ENCODE results near the gene CEACAM7.

DNA sequence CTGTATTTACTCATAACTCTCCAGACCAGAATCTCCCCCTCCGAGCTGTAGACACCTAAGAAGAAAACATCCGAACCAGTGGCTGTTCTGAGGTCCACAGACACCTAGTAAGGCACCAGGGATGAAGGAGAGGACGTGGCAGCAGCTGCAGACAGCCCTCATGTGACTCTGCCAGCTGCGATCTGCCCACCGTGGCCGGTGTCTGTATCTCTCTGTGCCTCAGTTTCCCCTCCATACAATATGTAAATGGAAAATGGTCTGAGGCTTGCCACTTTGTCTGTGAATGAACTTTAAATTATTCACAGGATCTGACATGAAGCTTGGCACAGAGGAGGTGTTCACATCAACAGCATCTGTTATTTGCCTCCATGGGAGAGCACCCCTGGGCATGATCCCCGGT lies 63.6 kb downstream of the CEACAM7 start:
- no peak for TF ChIP-seq ZNF423 (CRISPR knock-in tag; IDR thresholded peaks at IDR 0.05)
- TF ChIP-seq, protein P1, sequence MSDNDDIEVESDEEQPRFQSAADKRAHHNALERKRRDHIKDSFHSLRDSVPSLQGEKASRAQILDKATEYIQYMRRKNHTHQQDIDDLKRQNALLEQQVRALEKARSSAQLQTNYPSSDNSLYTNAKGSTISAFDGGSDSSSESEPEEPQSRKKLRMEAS (CRISPR knock-in tag; IDR thresholded peaks at IDR 0.05) = no peak
- TF ChIP-seq, protein P2, sequence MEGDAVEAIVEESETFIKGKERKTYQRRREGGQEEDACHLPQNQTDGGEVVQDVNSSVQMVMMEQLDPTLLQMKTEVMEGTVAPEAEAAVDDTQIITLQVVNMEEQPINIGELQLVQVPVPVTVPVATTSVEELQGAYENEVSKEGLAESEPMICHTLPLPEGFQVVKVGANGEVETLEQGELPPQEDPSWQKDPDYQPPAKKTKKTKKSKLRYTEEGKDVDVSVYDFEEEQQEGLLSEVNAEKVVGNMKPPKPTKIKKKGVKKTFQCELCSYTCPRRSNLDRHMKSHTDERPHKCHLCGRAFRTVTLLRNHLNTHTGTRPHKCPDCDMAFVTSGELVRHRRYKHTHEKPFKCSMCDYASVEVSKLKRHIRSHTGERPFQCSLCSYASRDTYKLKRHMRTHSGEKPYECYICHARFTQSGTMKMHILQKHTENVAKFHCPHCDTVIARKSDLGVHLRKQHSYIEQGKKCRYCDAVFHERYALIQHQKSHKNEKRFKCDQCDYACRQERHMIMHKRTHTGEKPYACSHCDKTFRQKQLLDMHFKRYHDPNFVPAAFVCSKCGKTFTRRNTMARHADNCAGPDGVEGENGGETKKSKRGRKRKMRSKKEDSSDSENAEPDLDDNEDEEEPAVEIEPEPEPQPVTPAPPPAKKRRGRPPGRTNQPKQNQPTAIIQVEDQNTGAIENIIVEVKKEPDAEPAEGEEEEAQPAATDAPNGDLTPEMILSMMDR (IDR thresholded peaks at IDR 0.05) = no peak
- no peak for TF ChIP-seq CBFB (CRISPR knock-in tag; IDR thresholded peaks at IDR 0.05; ENCODE audit: low read depth)
- TF ChIP-seq, protein P3, sequence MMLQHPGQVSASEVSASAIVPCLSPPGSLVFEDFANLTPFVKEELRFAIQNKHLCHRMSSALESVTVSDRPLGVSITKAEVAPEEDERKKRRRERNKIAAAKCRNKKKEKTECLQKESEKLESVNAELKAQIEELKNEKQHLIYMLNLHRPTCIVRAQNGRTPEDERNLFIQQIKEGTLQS (CRISPR knock-in tag; conservative IDR thresholded peaks at IDR 0.05) = no peak
- TF ChIP-seq, protein P4, sequence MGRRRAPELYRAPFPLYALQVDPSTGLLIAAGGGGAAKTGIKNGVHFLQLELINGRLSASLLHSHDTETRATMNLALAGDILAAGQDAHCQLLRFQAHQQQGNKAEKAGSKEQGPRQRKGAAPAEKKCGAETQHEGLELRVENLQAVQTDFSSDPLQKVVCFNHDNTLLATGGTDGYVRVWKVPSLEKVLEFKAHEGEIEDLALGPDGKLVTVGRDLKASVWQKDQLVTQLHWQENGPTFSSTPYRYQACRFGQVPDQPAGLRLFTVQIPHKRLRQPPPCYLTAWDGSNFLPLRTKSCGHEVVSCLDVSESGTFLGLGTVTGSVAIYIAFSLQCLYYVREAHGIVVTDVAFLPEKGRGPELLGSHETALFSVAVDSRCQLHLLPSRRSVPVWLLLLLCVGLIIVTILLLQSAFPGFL (CRISPR knock-in tag; IDR thresholded peaks at IDR 0.05; ENCODE audit: borderline replicate concordance) = no peak
